ENCODE results near the gene SEMA3G.

Gene SEMA3G

GRCh38 chr3:52490035-52490938 lies 45.4 kb upstream of the SEMA3G start:
- TF ChIP-seq CTCF (conservative IDR thresholded peaks at IDR 0.05; ENCODE audit: low read depth), result no peak
- H3K27ac ChIP-seq, result peak overlapping the region; percentile 53
- no peak for DNase-seq (ENCODE audit: low spot score)
- CTCF ChIA-PET, result interaction anchor here (0.6 kb wide), 2 partner anchors 43 to 420 kb away, joined by 3 to 7 read pairs; no protein-coding TSS in a partner anchor
- POLR2A ChIA-PET (ENCODE audit: low non-redundant PET), result no interaction called here

DNA sequence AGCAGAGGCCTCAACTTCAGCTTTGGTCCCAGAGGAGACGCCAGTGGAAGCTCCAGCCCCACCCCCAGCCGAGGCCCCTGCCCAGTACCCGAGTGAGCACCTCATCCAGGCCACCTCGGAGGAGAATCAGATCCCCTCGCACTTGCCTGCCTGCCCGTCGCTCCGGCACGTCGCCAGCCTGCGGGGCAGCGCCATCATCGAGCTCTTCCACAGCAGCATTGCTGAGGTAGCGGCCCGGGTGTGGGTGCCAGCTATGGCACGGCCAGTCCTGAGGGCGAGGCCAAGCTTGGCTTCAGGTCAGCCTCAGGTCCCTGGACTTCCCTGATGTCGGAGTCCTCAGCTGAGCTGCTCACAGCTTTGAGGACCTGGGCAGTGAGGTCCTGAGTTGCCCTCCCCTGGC lies 44.5 kb upstream of the SEMA3G start:
- no peak for TF ChIP-seq CTCF (conservative IDR thresholded peaks at IDR 0.05; ENCODE audit: low read depth)
- ChIA-PET POLR2A (ENCODE audit: low non-redundant PET) (no interaction called here), CTCF (interaction anchor here (0.5 to 1.5 kb wide), 3 partner anchors 17 to 419 kb away, joined by 3 to 7 read pairs (median 5); no protein-coding TSS in a partner anchor)
- DNase-seq (ENCODE audit: low spot score), result no peak
- peak overlapping the region; percentile 53 for H3K27ac ChIP-seq

GRCh38 chr3:52488746-52489145 lies 43.8 kb upstream of the SEMA3G start:
- ChIA-PET CTCF (interaction anchor here (1.5 kb wide), 1 partner anchor 16 kb away, joined by 5 read pairs; no protein-coding TSS in a partner anchor), POLR2A (ENCODE audit: low non-redundant PET) (no interaction called here)
- peak overlapping the region; percentile 53; the same call in 1 of the 2 replicates for H3K27ac ChIP-seq
- no peak for DNase-seq (ENCODE audit: low spot score)
- TF ChIP-seq CTCF (conservative IDR thresholded peaks at IDR 0.05; ENCODE audit: low read depth), result no peak

DNA sequence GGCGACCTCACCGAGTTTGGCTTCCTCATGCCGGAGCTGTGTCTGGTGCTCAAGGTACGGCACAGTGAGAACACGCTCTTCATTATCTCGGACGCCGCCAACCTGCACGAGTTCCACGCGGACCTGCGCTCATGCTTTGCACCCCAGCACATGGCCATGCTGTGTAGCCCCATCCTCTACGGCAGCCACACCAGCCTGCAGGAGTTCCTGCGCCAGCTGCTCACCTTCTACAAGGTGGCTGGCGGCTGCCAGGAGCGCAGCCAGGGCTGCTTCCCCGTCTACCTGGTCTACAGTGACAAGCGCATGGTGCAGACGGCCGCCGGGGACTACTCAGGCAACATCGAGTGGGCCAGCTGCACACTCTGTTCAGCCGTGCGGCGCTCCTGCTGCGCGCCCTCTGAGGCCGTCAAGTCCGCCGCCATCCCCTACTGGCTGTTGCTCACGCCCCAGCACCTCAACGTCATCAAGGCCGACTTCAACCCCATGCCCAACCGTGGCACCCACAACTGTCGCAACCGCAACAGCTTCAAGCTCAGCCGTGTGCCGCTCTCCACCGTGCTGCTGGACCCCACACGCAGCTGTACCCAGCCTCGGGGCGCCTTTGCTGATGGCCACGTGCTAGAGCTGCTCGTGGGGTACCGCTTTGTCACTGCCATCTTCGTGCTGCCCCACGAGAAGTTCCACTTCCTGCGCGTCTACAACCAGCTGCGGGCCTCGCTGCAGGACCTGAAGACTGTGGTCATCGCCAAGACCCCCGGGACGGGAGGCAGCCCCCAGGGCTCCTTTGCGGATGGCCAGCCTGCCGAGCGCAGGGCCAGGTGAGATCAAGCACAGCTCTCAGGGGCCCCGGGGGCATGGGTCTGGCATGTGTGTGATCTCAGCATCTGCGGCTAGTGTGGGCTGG lies 43.1 kb upstream of the SEMA3G start:
- DNase-seq (ENCODE audit: low spot score), result no peak
- H3K27ac ChIP-seq, result peak overlapping the region; percentile 91; the same call in 1 of the 2 replicates
- ChIA-PET CTCF (interaction anchor here (1.5 kb wide), 1 partner anchor 16 kb away, joined by 5 read pairs; no protein-coding TSS in a partner anchor), POLR2A (ENCODE audit: low non-redundant PET) (no interaction called here)
- TF ChIP-seq CTCF (conservative IDR thresholded peaks at IDR 0.05; ENCODE audit: low read depth), result no peak

GRCh38 chr3:52487050-52487787 lies 42.3 kb upstream of the SEMA3G start:
- DNase-seq (ENCODE audit: low spot score), result no peak
- no peak for TF ChIP-seq CTCF (conservative IDR thresholded peaks at IDR 0.05; ENCODE audit: low read depth)
- ChIA-PET CTCF (no interaction called here), POLR2A (ENCODE audit: low non-redundant PET) (no interaction called here)
- peak overlapping the region; percentile 91 for H3K27ac ChIP-seq

All from RWPE1 (cell line).